Activated gamma-delta T cell treated with Interleukin-2 at 50 U/mL for 16 hours (primary cell): ENCODE measurements around the gene C21orf58.

Experiments used
- DNase-seq: peaks from one replicate; pipeline ENCODE4 v3.0.0-alpha.2; 2020

The C21orf58 gene

DNA sequence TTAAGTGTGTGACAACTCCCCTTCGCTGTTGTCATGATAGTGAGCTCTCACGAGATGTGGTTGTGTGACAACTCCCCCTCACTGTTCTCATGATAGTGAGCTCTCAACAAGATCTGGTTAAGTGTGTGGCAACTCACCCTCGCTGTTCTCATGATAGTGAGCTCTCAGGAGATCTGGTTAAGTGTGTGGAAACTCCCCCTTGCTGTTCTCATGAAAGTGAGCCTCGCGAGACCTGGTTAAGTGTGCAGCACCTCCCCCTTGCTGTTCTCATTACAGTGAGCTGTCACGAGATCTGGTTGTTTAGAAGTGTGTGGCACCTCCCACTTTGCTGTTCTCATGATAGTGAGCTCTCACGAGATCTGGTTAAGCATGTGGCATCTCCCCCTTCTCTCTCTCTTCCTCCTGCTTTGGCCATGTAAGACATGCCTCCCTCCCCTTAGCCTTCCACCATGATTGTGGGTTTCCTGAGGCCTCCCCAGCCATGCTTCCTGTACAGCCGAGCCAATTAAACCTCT is 70.0 kb downstream of the C21orf58 start:
- DNase-seq, result no peak

DNA sequence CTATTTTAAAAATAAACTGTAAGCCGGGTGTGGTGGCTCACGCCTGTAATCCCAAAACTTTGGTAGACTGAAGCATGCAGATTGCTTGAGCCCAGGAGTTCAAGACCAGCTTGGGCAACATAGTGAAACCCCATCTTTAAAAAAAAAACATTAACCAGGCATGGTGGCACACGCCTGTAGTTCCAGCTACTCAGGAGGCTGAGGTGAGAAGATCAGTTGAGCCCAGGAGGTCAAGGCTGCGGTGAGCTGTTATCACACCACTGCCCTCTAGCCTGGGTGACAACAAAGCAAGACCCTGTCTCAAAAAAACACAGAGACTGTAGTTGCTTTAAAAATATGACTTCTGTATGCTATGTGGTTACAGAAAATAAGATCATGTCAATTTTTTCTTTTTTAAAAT is 70.8 kb downstream of the C21orf58 start:
- DNase-seq, result no peak
